Osteoblast (primary cell): Measurements from ENCODE around the gene RHPN2. TPM values are rescaled to one million over a fixed set of nuclear protein-coding genes. Genes with fewer than 3 reads are reported as not detected.
"Not testable (repeated sequence)": the region's sequence is repeated elsewhere in the genome, so short reads cannot be mapped to it uniquely, and the experiment has no call there.

ENCODE experiments used
- DNase-seq: peaks from one replicate; pipeline ENCODE4 v3.0.0; 2011; ENCODE audit warnings: low spot score, mixed read lengths; ENCODE audit not compliant: insufficient read length; ENCODE audit errors: missing footprints
- H2AFZ ChIP-seq: 2 replicates; pipeline ENCODE4 v1.6.0; 2011; ENCODE audit warnings: mild to moderate bottlenecking, low read length
- H3K27ac ChIP-seq: 2 replicates; pipeline ENCODE4 v1.5.1; 2011; ENCODE audit warnings: mild to moderate bottlenecking, low read depth, low read length, moderate library complexity
- H3K27me3 ChIP-seq: 2 replicates; pipeline ENCODE4 v1.6.0; 2012; ENCODE audit warnings: mild to moderate bottlenecking, control low read depth, inconsistent platforms, low read length, moderate library complexity; ENCODE audit not compliant: insufficient read depth
- H3K36me3 ChIP-seq: 2 replicates; pipeline ENCODE4 v1.5.1; 2011; ENCODE audit warnings: mild to moderate bottlenecking, low read length, control low read depth, moderate library complexity; ENCODE audit not compliant: insufficient read depth
- H3K4me1 ChIP-seq: 2 replicates; pipeline ENCODE4 v1.5.1; 2011; ENCODE audit warnings: mild to moderate bottlenecking, low read length, control low read depth, moderate library complexity; ENCODE audit not compliant: insufficient read depth
- H3K4me2 ChIP-seq: 2 replicates; pipeline ENCODE4 v1.6.0; 2011; ENCODE audit warnings: mild to moderate bottlenecking, low read length; ENCODE audit not compliant: insufficient read depth
- H3K4me3 ChIP-seq: fragments of 200-600 bp; sonication (generic); 3 replicates; pipeline ENCODE4 v1.5.1; 2012; ENCODE audit warnings: mild to moderate bottlenecking, low read length, inconsistent platforms; ENCODE audit not compliant: insufficient read depth
- H3K79me2 ChIP-seq: 2 replicates; pipeline ENCODE4 v1.6.0; 2012; ENCODE audit warnings: mild to moderate bottlenecking, low read length, control low read depth, inconsistent platforms; ENCODE audit not compliant: insufficient read depth
- H3K9me3 ChIP-seq: 2 replicates; pipeline ENCODE4 v1.5.1; 2011; ENCODE audit warnings: low read depth, low read length, control low read depth
- H4K20me1 ChIP-seq: 2 replicates; pipeline ENCODE4 v1.6.0; 2012; ENCODE audit warnings: mild to moderate bottlenecking, low read length, control low read depth; ENCODE audit not compliant: insufficient read depth
- total RNA-seq: library from RNA; depleted of rRNA; stranded (reverse); fragments of >200 nt; gene quantifications from 2 replicates; pipeline ENCODE4 v1.2.3, GENCODE V29; 2012
- TF ChIP-seq, protein P1 (sequence below): IDR thresholded peaks from 2 replicates; pipeline ENCODE4 v1.5.1; 2011; ENCODE audit warnings: mild to moderate bottlenecking, low read depth, low read length, moderate library complexity; ENCODE audit errors: extremely low read depth

RHPN2 gene
- total RNA-seq, 1 donor = 1.4 TPM

DNA sequence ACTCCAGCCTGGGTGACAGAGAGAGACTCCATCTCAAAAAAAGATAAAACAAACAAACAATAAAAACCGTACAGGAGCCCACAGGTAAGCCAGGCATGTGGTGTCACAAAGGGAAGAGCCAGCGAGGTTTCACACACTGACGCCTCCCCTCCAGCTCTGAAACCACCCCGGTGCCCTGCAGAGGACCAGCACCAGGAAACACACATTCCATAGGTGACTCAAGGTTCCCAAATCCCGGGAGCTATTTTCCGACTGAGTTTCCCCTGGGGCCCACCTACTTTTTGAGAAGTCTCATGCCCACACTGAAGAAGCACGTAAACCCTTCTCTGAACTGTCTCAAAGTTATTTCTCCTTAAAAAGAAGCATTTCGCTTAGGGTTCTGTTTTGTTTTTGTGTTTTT is 40.3 kb downstream of the RHPN2 start:
- no peak overlapping the region for H3K4me2 ChIP-seq
- no peaks in the 10 kb centered on the region for H4K20me1 ChIP-seq
- H3K36me3 ChIP-seq = no peaks in the 10 kb centered on the region
- TF ChIP-seq, protein P1, sequence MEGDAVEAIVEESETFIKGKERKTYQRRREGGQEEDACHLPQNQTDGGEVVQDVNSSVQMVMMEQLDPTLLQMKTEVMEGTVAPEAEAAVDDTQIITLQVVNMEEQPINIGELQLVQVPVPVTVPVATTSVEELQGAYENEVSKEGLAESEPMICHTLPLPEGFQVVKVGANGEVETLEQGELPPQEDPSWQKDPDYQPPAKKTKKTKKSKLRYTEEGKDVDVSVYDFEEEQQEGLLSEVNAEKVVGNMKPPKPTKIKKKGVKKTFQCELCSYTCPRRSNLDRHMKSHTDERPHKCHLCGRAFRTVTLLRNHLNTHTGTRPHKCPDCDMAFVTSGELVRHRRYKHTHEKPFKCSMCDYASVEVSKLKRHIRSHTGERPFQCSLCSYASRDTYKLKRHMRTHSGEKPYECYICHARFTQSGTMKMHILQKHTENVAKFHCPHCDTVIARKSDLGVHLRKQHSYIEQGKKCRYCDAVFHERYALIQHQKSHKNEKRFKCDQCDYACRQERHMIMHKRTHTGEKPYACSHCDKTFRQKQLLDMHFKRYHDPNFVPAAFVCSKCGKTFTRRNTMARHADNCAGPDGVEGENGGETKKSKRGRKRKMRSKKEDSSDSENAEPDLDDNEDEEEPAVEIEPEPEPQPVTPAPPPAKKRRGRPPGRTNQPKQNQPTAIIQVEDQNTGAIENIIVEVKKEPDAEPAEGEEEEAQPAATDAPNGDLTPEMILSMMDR = no peak
- H3K4me3 ChIP-seq = no peak overlapping the region
- H3K4me1 ChIP-seq = no peaks in the 10 kb centered on the region
- H3K9me3 ChIP-seq = no peaks in the 10 kb centered on the region
- no peaks in the 10 kb centered on the region for H3K79me2 ChIP-seq
- H2AFZ ChIP-seq = no peak overlapping the region
- H3K27ac ChIP-seq = no peak overlapping the region
- H3K27me3 ChIP-seq = no peaks in the 10 kb centered on the region
- no peak for DNase-seq

GRCh38 chr19:33022472-33023116 is 42.1 kb downstream of the RHPN2 start:
- Histone ChIP-seq H3K79me2 (no peaks in the 10 kb centered on the region), H3K36me3 (no peaks in the 10 kb centered on the region), H3K27me3 (no peaks in the 10 kb centered on the region), H2AFZ (no peak overlapping the region), H3K4me3 (no peak overlapping the region), H3K4me2 (no peak overlapping the region), H3K27ac (no peak overlapping the region), H3K9me3 (no peaks in the 10 kb centered on the region), H4K20me1 (no peaks in the 10 kb centered on the region), H3K4me1 (no peaks in the 10 kb centered on the region)
- DNase-seq = no peak
- TF ChIP-seq, protein P1 = no peak

DNA sequence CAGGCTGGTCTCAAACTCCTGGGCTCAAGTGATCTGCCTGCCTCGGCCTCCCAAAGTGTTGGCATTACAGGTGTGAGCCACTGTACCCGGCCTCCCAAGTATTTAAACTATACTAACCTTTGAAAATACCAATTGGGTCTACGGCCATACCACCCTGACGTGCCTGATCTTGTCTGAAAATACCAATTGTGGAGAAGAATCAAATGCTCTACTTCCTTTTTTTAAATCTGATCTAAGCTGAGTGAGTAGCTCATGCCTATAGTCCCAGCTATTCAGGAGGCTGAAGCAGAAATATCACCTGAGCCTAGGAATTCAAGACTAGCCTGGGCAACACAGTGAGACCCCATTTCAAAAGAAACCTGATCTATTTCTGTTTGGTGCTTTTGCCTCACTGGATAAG is 53.8 kb downstream of the RHPN2 start:
- H3K9me3 ChIP-seq, H3K4me1 ChIP-seq: not testable (repeated sequence)

DNA sequence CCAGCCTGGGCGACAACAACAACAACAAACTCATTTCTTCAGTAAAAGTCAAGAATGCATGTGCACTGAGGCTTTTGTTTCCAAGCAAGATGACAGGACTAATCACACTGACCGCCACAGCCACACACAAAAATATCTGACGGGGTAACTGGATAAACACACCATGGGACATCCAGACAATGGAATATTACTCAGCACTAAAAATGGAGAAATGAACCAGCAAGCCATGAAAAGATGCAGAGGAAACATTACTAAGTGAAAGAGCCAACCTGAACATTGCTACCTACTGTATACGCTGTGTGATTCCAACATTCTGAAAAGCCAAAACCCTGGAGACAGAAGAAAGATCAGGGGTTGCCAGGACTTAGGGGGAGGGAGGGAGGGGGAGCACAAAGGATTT is 56.0 kb downstream of the RHPN2 start:
- Histone ChIP-seq H3K4me2 (no peak overlapping the region), H3K9me3 (no peaks in the 10 kb centered on the region), H3K79me2 (no peaks in the 10 kb centered on the region), H4K20me1 (no peaks in the 10 kb centered on the region), H3K4me1 (no peaks in the 10 kb centered on the region), H3K27me3 (no peaks in the 10 kb centered on the region), H2AFZ (no peak overlapping the region), H3K27ac (no peak overlapping the region), H3K36me3 (no peaks in the 10 kb centered on the region), H3K4me3 (no peak overlapping the region)
- no peak for DNase-seq
- TF ChIP-seq, protein P1 = no peak

More for the DNA sequence above, 53.8 kb downstream of the RHPN2 start:
- not testable (repeated sequence) for H3K79me2 ChIP-seq, H3K36me3 ChIP-seq, DNase-seq, H3K4me2 ChIP-seq, H4K20me1 ChIP-seq, H3K27me3 ChIP-seq, H3K4me3 ChIP-seq, H2AFZ ChIP-seq, H3K27ac ChIP-seq
